Stimulated activated CD8-positive, alpha-beta memory T cell treated with anti-CD3 and anti-CD28 coated beads, Interleukin-7, amount 100 ng/mL, for 48 hours (primary cell): ENCODE data around the gene TNK2.
A peak's percentile ranks its signal among the peaks of the same experiment; 100 is the strongest.
"Not testable (repeated sequence)": the region's sequence is repeated elsewhere in the genome, so short reads cannot be mapped to it uniquely, and the experiment has no call there.

Experiments used
- DNase-seq, 2 donors: peaks; one replicate each; pipeline ENCODE4 v3.0.0-alpha.2; 2020; ENCODE audit warnings: low read depth in 1 of 2; ENCODE audit errors: extremely low read depth in 1 of 2

Gene TNK2

DNA sequence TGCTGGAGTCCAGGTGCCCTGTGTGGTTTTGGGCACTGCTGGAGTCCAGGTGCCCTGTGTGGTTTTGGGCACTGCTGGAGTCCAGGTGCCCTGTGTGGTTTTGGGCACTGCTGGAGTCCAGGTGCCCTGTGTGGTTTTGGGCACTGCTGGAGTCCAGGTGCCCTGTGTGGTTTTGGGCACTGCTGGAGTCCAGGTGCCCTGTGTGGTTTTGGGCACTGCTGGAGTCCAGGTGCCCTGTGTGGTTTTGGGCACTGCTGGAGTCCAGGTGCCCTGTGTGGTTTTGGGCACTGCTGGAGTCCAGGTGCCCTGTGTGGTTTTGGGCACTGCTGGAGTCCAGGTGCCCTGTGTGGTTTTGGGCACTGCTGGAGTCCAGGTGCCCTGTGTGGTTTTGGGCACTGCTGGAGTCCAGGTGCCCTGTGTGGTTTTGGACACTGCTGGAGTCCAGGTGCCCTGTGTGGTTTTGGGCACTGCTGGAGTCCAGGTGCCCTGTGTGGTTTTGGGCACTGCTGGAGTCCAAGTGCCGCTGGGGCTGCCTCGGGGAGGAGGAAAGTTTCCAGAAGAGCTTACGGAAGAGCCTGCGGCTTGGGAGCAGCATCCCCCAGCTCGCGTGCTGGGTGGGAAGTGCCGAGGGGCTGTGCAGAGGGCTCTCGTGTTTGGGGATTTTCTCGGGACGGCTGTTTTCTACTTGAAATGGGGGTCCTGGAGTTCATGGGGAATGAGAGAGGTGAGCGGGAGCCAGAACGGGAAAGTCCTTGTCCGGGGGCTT lies 83.7 kb downstream of the TNK2 start:
- not testable (repeated sequence) for DNase-seq

DNA sequence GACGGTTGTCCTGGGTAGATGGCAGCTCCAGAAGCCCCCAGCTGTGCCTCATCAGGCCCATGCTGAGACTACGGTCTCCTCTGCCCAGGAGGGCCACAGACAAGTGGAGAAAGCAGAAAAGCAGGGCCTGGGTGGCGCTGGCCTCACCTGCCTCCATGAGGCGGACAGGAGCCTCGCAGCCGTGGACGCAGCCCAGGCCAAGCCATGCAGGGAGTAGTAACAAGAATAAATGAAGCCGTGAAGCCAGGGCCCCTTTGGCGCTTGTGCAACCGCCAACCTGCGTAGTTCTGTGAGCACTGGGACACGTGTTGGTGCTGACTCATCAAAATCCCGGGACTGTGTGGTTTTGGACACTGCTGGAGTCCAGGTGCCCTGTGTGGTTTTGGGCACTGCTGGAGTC lies 84.4 kb downstream of the TNK2 start:
- DNase-seq, result no peak

DNA sequence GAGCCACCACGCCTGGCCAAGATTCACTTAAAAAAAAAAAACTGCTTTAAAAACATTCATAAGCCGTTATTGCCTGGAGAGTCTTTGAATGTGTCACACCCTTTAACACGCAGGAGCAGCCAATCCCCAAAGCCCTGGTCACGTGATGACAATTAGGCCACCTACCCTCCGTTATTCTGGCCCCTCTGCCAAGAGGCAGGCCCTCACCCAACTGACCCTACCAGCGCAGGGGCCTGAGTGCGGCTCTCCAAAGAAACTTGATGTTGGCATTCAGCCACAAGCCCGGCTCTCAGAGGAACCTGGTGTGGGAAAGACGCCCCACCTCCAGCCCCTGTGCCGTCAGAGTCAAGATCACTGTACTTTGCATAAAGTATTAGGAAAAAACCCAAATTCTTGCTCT lies 85.1 kb downstream of the TNK2 start:
- no peak for DNase-seq

DNA sequence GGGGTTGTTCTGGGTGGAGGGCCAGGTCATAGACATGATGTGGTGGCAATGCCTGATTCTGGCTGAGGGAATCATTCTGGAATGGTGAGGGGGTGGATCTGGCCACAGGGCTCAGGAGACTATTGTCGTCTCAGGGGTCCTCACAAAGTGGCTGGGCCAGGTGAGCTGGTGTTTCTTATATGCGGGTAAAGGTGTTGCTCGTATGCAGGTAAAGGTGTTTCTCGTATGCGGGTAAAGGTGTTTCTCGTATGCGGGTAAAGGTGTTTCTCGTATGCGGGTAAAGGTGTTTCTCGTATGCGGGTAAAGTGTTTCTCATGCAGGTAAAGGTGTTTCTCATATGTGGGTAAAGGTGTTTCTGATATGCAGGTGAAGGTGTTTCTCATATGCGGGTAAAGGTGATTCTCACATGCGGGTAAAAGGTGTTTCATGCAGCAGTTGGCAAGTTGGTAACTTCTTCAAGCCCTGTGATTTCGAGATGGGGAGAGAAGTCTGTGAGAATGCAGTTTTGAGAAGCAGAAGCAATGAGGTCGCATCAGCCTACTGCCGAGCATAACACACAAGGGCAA lies 86.1 kb downstream of the TNK2 start:
- no peak for DNase-seq

DNA sequence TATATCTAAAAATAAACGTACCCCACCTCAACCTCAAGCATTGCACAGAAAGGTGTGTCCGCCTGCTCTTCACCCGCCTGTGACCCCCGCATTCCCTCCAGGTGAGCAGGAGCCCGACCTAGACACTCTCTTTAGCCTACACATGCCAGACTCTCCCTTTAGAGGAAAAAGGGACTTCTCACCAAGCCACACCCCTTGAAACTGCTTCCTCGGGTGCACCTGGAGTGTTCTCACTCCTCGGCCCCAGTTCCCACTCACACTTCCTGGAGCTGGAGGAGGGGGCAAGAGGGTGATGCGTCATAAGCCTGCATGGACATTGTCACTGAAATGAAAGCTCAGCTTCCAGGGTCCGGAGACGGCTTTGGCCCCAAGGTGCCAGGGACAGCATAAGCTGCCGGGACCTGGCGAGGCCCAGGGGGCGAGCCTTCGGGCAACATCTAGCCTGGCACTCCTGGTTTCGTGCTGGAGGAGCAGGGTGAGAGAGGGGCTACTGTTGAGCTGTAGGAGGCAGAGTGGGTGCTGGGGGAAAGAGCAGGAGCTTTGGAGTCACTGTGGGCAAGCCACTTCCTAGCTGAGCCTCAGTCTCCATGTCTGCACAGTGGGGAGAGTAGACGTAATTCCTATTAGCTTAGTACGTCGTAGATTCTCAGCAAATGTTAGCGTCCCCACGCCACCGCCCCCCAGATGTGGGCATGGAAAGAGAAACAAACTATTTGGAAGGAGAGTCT lies 86.8 kb downstream of the TNK2 start:
- no peak for DNase-seq

DNA sequence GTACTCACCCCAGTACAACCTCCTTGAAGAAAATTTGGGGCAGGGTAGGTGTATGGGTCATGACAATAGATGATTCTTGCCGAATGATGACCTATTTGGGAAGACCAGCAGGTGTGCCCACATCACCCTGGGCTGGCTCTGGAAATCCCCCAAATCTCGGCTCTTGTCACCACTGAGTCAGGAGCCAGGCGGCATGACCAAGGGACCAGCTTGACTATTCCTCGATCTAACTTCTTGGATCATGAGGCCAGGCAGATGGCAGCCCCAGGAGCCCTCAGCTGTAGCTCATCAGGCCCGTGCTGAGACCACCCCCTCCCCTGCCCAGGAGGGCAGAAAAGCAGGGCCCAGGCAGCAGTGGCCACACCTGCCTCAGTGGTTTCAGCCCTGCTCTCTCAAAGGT lies 87.5 kb downstream of the TNK2 start:
- no peak for DNase-seq

DNA sequence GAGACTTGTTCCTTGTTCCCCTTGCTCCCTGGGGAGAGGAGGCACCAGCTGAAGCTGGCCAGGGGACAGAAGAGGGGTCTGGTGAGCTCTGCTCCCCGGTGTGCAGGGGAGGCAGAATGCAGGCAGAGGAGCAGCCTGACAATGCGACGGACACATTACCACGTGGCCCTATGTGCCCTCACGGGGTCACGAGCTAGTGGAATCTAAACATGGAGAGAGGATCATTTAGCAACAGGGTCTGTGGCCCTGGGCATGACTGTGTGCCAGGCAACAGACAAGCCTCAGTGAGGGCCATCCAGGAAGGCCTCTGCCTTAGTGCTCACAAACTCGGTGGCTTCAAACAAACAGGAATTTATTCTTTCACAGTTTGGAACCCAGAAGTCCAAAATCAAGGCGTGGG lies 88.2 kb downstream of the TNK2 start:
- no peak for DNase-seq

DNA sequence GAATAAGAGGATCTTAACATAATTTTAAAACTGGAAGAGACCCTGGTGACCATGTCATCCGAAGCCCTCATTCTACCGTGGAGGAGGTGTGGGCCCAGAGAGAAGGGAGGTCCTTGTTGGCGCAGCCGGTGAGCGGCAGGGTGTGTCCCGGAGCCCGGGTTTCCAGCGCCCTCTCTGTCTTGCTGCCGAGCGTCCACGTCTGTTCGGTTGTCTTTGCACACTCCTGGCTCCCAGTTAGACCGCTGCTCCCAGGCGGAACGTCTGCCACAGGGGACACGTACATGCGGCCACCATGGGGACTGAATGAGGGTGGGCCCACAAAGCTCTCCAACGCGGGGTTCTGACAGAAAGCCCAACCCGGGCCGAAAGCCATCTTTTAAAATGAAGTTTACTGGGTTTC lies 90.0 kb downstream of the TNK2 start:
- no peak for DNase-seq

DNA sequence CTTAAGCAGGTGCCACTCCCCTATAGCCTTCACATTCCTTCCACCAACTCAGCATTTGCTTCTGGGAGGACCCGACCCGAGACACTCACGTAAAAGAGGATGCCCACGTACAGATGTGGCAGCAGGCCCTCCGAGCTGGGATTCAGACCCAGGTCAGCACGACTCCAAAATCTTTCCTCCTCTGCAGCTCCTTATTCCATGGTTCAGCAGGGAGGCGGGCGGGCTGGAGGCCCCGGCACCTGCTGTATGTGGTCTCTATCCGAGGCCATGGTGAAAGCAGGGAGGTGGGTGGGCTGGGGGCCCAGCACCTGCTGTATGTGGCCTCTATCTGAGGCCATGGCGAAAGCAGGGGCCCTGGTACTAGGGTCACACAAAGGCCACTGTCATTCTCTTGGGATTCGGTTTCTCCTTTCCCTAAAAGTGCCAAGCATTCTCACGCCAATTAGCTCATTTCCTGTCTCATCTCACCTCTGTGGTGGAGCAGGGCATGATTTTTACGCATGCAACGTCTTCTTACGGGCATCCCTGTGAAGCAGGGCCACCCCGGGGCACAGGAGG lies 90.7 kb downstream of the TNK2 start:
- DNase-seq, result no peak

DNA sequence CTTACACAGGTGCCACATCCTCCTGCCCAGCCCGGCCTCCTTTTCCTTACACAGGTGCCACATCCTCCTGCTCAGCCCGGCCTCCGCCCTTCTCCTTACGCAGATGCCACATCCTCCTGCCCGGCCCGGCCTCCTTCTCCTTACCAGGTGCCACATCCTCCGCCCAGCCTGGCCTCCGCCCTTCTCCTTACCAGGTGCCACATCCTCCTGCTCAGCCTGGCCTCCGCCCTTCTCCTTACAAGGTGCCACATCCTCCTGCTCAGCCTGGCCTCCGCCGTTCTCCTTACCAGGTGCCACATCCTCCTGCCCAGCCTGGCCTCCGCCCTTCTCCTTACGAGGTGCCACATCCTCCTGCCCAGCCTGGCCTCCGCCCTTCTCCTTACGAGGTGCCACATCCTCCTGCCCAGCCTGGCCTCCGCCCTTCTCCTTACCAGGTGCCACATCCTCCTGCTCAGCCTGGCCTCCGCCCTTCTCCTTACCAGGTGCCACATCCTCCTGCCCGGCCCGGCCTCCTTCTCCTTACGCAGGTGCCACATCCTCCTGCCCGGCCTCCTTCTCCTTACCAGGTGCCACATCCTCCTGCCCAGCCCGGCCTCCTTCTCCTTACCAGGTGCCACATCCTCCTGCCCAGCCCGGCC lies 92.0 kb downstream of the TNK2 start:
- DNase-seq, result not testable (repeated sequence)

DNA sequence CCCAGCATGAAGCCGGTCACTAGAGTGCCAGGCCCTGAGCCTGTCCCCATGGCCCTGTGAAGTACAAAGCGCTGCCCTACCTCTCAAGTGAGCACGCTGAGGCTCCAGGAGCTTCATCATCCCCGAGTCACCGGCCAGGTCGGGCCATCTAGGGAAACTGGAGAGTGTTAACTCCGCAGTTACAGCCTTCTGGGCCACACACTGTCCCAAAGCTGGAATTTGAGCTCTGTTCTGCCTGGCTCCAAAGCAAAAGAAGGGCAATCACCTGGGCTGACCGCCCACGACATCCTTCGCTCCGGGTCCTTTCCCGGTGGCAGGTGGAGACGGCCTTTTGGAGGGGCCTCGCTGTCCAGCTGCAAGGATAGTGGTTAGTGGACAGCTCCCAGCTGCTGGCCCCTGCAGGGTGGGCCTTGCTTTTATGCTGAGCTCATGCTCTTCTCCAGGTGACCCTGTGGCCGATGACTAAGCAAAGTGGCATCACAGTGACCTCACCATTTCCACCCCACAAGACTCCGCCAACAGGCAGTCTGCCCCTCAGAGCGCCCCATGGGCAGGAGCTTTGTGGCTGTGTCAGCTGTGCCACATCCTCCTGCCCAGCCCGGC lies 93.1 kb downstream of the TNK2 start:
- DNase-seq, result peak in 1 of 2 donors; percentile 26

DNA sequence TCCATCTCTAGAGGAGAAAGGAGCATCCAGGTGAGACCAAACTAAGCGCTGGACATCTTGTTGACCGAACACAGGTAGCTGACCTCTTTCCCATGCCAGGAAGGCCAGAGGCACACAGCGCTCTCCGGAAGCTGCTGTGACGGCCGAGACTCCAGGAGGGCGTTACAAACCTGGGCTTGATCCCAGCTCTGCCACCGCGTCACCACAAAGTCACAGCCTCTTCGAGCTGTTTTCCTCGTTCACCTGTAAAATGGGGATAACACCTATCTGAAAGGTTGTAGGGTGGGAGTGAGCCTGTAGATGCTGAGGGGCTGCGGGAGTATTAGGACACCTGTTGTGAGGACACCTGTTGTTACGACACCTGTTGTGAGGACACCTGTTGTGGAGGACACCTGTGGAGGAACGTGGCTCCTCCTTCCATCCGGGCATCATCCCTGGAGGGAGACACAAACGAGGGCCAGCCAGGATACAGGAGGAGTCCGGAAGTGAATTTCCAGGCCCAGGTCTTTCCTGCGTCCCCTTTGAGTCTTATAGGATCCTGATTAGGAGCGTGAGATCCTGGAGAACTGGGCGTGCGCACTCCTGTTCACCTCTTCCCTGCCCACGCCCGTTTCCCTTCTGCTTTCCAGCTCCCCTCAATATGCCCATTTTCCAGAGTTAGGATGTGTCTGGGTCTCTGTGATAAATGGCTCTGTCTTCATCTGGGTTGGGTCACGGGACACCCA lies 94.3 kb downstream of the TNK2 start:
- no peak for DNase-seq
